Left lobe of liver (tissue), 2 donors: ENCODE data around the gene RNPEPL1. TPM values are rescaled to one million over a fixed set of nuclear protein-coding genes. Genes with fewer than 3 reads are reported as not detected.
"Not testable (repeated sequence)": the region's sequence is repeated elsewhere in the genome, so short reads cannot be mapped to it uniquely, and the experiment has no call there.

ENCODE experiments used
- ATAC-seq: fragments of 200-7000 bp; cut with Tn5 transposase; one replicate; pipeline ENCODE4 v1.9.1; 2020; ENCODE audit warnings: mild to moderate bottlenecking, moderate library complexity
- DNase-seq: peaks from one replicate; pipeline ENCODE4 v3.0.0-alpha.2; 2020; ENCODE audit warnings: low spot score
- total RNA-seq: library from RNA; stranded (reverse); gene quantifications from one replicate; pipeline ENCODE4 v1.2.1, GENCODE V29; 2021
- donor health status: DM: no; HTN: no; CAD: no; lungs with moderate emphysema.
- donor health status: DM: no; HTN: yes; CAD: no.

The RNPEPL1 gene
- total RNA-seq, 1 donor from 2014 or later, result 40.6 TPM

DNA sequence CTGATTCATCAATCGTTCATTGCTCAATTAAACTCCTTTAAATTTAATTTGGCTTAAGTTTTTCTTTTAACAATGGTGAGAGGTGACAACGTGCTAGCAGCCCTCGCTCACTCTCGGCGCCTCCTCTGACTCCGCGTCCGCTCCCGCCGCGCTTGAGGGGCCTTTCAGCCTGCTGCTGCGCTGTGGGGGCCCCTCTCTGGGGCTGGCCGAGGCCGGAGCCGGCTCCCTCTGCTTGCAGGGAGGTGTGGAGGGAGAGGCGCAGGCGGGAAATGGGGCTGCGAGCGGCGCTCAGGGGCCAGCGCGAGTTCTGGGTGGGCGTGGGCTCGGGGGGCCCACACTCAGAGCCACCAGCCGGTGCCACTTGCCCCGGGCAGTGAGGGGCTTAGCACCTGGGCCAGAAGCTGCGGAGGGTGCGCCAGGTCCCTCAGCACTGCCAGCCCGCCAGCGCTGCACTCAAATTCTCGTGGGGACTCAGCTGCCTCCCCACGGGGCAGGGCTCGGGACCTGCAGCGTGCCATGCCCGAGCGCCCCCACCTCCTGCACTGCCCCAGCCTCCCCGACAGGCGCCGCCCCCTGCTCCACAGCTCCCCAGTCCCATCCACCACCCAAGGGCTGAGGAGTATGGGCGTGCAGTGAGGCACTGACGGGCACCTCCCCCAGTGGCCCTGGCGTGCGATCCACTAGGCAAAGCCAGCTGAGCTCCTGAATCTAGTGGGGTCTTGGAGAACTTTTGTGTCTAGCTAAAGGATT, 30.1 kb upstream of the RNPEPL1 start:
- ATAC-seq, result no peak
- no peak for DNase-seq

DNA sequence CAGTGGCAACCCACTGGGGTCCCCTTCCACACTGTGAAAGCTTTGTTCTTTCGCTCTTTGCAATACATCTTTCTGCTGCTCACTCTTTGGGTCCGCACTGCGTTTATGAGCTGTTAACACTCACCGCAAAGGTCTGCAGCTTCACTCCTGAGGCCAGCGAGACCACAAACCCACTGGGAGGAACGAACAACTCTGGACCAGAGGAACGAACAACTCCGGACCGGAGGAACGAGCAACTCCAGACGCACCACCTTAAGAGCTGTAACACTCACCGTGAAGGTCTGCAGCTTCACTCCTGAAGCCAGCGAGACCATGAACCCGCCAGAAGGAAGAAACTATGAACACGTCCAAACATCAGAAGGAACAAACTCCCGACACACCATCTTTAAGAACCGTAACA, 29.2 kb upstream of the RNPEPL1 start:
- ATAC-seq, DNase-seq: not testable (repeated sequence)

DNA sequence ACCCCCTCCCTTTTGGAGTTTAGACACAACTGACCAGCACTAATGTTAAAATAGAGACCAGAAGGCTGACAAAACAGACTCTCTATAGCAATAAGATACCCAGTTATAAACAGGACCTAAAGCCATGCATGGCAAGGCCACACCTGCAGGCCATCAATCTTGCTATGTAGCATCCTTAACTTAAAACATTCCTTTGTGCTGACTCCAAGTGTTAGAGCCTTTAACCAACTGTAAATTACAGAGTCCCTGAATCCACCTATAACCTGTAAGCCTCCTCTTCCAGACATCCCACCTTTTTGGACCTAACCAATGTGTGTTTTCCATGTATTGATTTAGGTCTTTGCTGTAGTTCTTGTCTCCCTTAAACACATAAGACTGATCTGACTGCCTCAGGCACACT, 28.4 kb upstream of the RNPEPL1 start:
- ATAC-seq (no peak), DNase-seq (no peak)

- ATAC-seq (no peak), DNase-seq (no peak)
Measured at GRCh38 chr2:240551288-240551687, 17.0 kb upstream of the RNPEPL1 start.

- no peak for DNase-seq
Measured at GRCh38 chr2:240551811-240552210, 16.5 kb upstream of the RNPEPL1 start.

GRCh38 chr2:240553956-240554480, 14.3 kb upstream of the RNPEPL1 start:
- DNase-seq (no peak), ATAC-seq (no peak)

More at GRCh38 chr2:240551811-240552210, 16.5 kb upstream of the RNPEPL1 start:
- ATAC-seq, result no peak

DNA sequence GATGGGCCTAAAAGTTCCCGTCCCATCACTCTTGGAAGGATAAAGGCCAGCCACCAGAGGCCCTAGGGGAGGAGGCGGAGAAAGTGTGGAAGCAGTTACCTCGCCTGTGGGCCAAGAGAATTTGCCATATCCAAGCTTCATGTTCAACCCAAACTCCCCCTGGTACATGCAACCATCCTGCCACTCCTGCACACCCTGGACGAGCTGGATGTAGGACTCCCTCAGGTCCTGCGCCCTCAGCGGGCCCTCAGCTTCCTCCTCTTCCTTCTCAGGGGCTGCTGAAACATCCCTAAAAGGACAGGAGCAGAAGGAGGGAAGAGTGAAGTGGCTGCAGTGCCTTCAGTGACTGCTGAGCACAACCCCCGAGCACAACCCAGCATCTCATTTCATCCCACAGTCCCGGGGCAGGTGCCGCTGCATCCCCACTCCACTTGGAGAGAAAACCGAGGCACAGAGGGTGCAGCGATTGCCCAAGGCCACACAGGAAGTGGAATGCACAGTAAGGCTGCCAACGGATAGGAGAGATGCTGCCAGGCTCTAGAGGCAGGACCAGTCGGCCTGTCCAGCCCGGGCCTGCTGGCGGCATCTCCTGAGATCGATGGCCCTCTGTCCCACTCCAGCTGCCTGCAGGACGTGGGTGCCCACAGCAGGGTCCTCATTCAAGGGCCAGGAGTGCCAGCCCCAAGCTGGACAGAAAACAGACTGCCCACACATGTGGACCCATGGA, 13.4 kb upstream of the RNPEPL1 start:
- ATAC-seq (no peak), DNase-seq (no peak)

DNA sequence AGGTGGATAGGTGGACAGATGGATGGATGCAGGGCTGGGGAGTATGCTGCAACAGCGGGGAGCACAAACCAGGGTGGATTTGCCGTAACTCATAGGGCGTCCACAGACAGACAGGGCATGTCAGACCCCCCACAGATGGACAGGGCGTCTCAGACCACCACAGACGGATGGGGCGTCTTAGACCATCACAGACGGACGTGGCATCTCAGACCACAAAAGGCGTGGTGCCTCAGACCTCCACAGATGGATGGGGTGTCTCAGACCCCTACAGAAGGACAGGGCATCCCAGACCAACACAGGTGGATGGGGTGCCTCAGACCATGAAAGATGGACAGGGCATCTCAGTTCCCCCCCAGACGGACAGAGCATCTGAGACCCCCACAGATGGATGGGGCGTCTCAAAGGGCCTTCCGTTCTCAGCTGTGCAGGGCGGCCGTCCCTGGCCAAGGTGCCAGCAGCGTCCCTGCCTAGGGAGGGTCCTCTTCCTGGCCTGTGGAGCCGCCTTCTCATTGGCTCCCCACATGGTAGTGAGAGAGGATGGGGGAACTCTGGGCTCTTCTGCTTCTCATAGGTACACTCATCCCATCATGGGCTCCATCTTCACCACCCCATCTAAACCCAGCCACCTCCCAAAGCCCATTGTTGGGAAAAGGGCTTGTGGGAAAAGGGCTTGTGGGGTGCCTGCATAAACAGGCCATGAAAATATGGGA, 12.6 kb upstream of the RNPEPL1 start:
- no peak for DNase-seq
- ATAC-seq, result no peak

- DNase-seq (no peak), ATAC-seq (no peak)
Measured at GRCh38 chr2:240556553-240557100, 11.7 kb upstream of the RNPEPL1 start.

DNA sequence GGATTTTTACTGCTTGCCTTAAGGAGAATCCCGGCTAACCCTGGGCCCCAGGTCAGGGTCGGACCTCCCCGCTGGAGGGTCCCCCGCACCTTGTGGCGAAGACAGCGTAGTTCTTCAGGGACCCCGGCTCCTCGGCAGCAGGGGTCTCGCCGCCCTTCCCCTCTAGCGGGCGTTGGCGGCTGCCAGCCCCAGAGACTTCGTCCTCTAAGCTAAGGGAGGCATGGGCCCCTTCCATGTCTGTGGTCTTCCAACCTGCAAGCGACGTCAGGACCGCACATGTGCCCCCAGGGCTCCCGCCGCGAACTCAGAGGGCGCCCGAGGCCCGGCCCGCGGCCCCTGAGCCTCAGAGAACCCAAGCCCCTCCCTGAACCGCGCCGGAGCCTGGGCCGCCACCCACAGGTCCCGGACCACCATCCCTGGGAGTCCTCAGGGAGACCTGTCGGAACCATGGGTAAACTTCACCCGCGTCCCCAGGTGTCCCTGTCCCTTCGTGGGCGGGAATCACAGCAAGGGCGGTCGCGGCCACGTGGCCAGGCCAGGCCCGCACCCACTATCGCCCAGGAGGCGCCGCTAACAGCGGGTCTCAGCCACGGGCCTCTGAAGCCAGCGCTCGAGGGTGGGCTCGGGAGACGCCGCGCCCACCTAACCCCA, 11.1 kb upstream of the RNPEPL1 start:
- no peak for ATAC-seq
- DNase-seq, result peak; percentile 48

GRCh38 chr2:240557808-240558207, 10.5 kb upstream of the RNPEPL1 start, which contains the start of gene ANKMY1:
Gene ANKMY1 (minus strand): TSS chr2:240557988. CDS start chr2:240557335, 653 bp downstream.
- ATAC-seq (peak; percentile 15), DNase-seq (peak; percentile 65)

GRCh38 chr2:240558236-240558761, 10.0 kb upstream of the RNPEPL1 start:
- DNase-seq, result no peak
- no peak for ATAC-seq

- ATAC-seq (no peak), DNase-seq (no peak)
Measured at GRCh38 chr2:240559286-240559685, 9.0 kb upstream of the RNPEPL1 start.

- peak; percentile 95 for DNase-seq
- peak; percentile 82 for ATAC-seq
Measured at GRCh38 chr2:240560084-240560479, 8.2 kb upstream of the RNPEPL1 start, which contains the start of gene DUSP28. Gene DUSP28 (plus strand): TSS chr2:240560357. CDS start chr2:240560685, 328 bp downstream.

GRCh38 chr2:240560480-240561324, 7.6 kb upstream of the RNPEPL1 start:
- ATAC-seq (peak; percentile 84), DNase-seq (peak; percentile 99)

- ATAC-seq (no peak), DNase-seq (no peak)
Measured at GRCh38 chr2:240561325-240561971, 6.8 kb upstream of the RNPEPL1 start.

GRCh38 chr2:240563231-240563630, 5.1 kb upstream of the RNPEPL1 start:
- not testable (repeated sequence) for ATAC-seq, DNase-seq

DNA sequence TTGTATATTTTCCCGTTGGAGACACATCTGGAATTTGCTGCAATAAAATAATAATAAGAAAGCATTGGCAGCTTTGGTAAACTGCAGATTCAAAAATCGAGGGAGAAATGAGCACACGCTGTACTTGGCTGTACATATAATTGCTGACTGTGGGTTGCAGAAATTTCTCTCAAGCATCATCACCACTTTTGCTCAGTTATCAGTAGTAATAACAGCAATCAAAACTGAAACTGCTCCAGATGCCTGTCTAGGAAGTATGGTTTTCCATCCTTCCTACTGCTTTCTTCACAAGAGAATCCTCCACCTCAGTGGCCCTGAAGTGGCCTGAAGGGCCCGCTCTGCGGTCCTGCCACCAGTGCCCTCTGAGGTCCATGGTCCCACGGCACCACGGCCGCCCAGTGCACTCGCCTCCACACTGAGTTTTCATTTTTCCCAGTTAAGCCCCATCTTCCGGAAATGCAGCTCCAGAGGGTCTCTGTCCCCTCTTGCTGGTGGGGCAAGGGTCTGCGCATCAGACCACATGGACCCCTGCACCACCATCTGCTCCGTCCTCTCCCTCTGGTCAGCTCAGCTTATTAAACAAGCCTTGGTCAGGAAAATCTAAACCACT, 4.2 kb upstream of the RNPEPL1 start:
- no peak for ATAC-seq
- no peak for DNase-seq
